A673 (cell line): ENCODE results near the gene LAMA5. TPM values are rescaled to one million over a fixed set of nuclear protein-coding genes. Genes with fewer than 3 reads are reported as not detected.

Experiments
- BruUV-seq: library from RNA; stranded (reverse); fragments of 400-500 nt; replicated peaks from 2 replicates; lab custom pipeline; 2021; lab: Mats Ljungman, UMichigan
- CTCF ChIA-PET: fragments of 300-600 bp; sonication (Branson Sonifier 250); formaldehyde crosslinking; loops from one replicate; lab custom pipeline; 2022; ENCODE audit warnings: antibody characterized with exemption; lab: Charles Lee
- POLR2A ChIA-PET: fragments of 300-600 bp; sonication (Branson Sonifier 250); formaldehyde crosslinking; loops from one replicate; lab custom pipeline; 2022; ENCODE audit warnings: antibody characterized with exemption; ENCODE audit not compliant: low non-redundant PET; lab: Charles Lee
- DNase-seq: peaks from one replicate; pipeline ENCODE4 v3.0.0-alpha.2; 2015; ENCODE audit warnings: low spot score
- H3K27ac ChIP-seq: fragments of 200-600 bp; sonication (generic); 2 replicates; pipeline ENCODE4 v1.5.1; 2016; ENCODE audit warnings: mixed run types, low read depth, mild to moderate bottlenecking, mixed read lengths, antibody characterized with exemption, low read length; ENCODE audit not compliant: poor library complexity, severe bottlenecking
- H3K27me3 ChIP-seq: fragments of 200-600 bp; sonication (generic); replicated peaks from 2 replicates; pipeline ENCODE4 v1.6.1; 2017; ENCODE audit warnings: mixed run types, low read depth, mild to moderate bottlenecking, mixed read lengths, antibody characterized with exemption, low read length; ENCODE audit not compliant: insufficient read depth, poor library complexity
- H3K36me3 ChIP-seq: fragments of 200-600 bp; sonication (generic); 2 replicates; pipeline ENCODE4 v1.6.1; 2016; ENCODE audit warnings: mixed run types, mild to moderate bottlenecking, mixed read lengths, antibody characterized with exemption, low read length; ENCODE audit not compliant: insufficient read depth, poor library complexity, severe bottlenecking
- H3K4me1 ChIP-seq: fragments of 200-600 bp; sonication (generic); 2 replicates; pipeline ENCODE4 v1.6.1; 2017; ENCODE audit warnings: mixed run types, mild to moderate bottlenecking, mixed read lengths, antibody characterized with exemption, low read length; ENCODE audit not compliant: insufficient read depth, poor library complexity, severe bottlenecking
- H3K4me3 ChIP-seq: fragments of 200-600 bp; sonication (generic); 2 replicates; pipeline ENCODE4 v1.5.1; 2016; ENCODE audit warnings: low read depth, mixed run types, mild to moderate bottlenecking, mixed read lengths, low read length; ENCODE audit not compliant: poor library complexity, severe bottlenecking
- H3K9me3 ChIP-seq: fragments of 200-600 bp; sonication (generic); 2 replicates; pipeline ENCODE4 v1.6.1; 2016; ENCODE audit warnings: mixed run types, low read depth, mild to moderate bottlenecking, mixed read lengths, antibody characterized with exemption, low read length; ENCODE audit not compliant: poor library complexity, severe bottlenecking
- EZH2 ChIP-seq: fragments of 200-600 bp; sonication (generic); IDR thresholded peaks from 2 replicates; pipeline ENCODE4 v1.6.1; 2017; ENCODE audit warnings: borderline replicate concordance, low read depth, mild to moderate bottlenecking, mixed read lengths, antibody characterized with exemption, low read length; ENCODE audit not compliant: poor library complexity, severe bottlenecking
- intact Hi-C: fragments of 100-400 bp; cut with micrococcal nuclease; formaldehyde crosslinking; loops from one replicate; pipeline ENCODE4 v1.10.0; 2022; ENCODE audit not compliant: unreplicated experiment
- total RNA-seq: library from RNA; stranded (reverse); gene quantifications from 2 replicates; pipeline ENCODE4 v1.2.3, GENCODE V29; 2021
- TF ChIP-seq, protein P1 (sequence below): fragments of 300-800, 200-600 bp; sonication (generic); conservative IDR thresholded peaks from 2 replicates; pipeline ENCODE4 v1.5.1; 2017; ENCODE audit warnings: low read depth, mild to moderate bottlenecking, antibody characterized with exemption, low read length, moderate library complexity, mixed read lengths

The LAMA5 gene
- total RNA-seq, 1 experiment from 2014 or later, result 4.2 TPM

DNA sequence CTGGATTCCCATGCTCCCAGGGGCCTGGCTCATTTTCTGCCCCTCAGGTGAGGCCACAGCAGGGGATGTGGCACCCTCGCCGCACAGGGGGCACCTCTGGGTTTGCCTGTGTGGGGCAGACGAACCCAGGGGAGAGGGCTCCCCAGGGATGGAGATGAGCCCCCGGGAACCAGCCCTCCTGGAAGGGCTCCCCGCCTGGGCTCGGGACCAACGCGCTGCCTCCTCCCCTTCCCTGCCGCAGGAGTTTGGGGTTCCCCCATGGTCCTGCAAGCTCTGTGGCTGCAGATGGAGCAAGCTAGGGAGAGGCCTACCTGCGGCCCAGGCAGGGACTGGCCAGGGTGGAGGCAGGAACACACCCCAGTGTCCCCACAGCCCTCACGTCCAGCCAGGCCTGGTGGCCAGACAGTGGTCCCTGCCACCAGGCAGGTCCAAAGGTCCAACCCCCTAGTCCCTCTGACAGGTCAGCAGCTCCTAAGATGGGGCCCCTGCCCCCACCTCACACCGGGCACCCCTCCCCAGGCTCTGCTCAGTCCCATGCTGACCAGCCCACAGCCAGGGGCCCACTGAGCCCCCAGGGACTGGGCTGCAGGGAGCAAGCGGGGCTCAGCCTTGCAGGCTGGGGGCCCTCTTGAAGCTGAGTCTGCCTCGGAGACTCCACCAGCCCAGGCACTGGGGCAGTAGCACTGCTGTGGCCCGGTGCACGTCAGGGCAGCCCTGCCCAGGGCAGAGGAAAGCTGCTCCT, 13.7 kb downstream of the LAMA5 start:
- Histone ChIP-seq H3K4me1 (no peaks in the 10 kb centered on the region), H3K27me3 (no peaks in the 10 kb centered on the region), H3K36me3 (no peaks in the 10 kb centered on the region), H3K9me3 (no peaks in the 10 kb centered on the region), H3K27ac (no peak overlapping the region), H3K4me3 (no peak overlapping the region)
- BruUV-seq, result no TSS peak
- no peak for DNase-seq
- POLR2A ChIA-PET, result no interaction called here
- intact Hi-C loops, result no loop called here
- TF ChIP-seq, protein P1, sequence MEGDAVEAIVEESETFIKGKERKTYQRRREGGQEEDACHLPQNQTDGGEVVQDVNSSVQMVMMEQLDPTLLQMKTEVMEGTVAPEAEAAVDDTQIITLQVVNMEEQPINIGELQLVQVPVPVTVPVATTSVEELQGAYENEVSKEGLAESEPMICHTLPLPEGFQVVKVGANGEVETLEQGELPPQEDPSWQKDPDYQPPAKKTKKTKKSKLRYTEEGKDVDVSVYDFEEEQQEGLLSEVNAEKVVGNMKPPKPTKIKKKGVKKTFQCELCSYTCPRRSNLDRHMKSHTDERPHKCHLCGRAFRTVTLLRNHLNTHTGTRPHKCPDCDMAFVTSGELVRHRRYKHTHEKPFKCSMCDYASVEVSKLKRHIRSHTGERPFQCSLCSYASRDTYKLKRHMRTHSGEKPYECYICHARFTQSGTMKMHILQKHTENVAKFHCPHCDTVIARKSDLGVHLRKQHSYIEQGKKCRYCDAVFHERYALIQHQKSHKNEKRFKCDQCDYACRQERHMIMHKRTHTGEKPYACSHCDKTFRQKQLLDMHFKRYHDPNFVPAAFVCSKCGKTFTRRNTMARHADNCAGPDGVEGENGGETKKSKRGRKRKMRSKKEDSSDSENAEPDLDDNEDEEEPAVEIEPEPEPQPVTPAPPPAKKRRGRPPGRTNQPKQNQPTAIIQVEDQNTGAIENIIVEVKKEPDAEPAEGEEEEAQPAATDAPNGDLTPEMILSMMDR, result no peak
- TF ChIP-seq EZH2, result no peak
- CTCF ChIA-PET, result no interaction called here

DNA sequence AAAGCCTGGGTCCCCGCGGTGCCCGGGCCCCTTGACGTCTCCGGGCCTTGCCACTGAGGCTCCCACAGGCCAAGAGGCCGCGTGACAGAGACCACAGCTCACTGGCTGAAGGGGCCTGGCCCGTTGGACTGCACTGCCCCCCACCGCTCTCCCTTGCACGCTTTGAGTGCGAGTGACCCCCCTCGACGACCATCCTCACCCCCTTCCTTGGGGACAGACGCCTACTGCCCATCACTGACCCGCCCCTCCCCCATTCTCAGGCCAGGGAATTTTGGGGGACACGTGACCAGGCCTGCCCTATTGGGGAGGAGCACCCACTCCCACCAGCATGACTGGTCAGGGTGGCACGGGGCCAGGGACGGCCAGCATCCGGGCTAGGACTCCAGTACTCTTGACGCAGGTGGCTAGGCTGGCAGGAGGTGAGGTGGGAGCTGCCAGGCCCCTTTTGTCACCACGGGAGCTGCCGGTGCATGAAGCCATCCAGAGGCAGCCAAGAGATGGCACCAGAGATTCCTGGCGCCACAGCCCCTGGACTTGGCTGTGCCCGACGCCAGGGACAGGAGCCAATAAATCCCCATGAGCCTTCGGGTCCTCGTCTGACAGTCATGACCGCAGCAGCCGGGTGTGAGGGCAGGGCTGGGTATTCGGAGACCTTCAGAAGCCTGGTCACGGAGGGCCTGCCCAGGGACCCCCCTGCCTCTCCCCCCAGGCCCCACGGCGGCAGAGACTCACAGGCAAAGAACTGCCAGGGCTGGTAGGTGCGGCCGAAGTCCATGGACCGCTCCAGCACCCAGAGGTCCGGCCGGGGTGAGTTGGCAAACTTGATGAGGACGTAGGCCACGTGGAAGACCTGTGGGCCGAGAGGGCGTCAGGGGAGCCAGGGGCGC, 14.5 kb downstream of the LAMA5 start:
- BruUV-seq, result no TSS peak
- TF ChIP-seq, protein P1, result peak; percentile 47; the same call in 1 of the 2 replicates
- no peak for TF ChIP-seq EZH2
- no peaks in the 10 kb centered on the region for H3K27me3 ChIP-seq
- H3K4me1 ChIP-seq, result no peaks in the 10 kb centered on the region
- H3K27ac ChIP-seq, result no peak overlapping the region
- CTCF ChIA-PET, result no interaction called here
- DNase-seq, result peak; percentile 70
- no peaks in the 10 kb centered on the region for H3K36me3 ChIP-seq
- intact Hi-C loops, result no loop called here
- no peak overlapping the region for H3K4me3 ChIP-seq
- no peaks in the 10 kb centered on the region for H3K9me3 ChIP-seq
- POLR2A ChIA-PET, result no interaction called here

DNA sequence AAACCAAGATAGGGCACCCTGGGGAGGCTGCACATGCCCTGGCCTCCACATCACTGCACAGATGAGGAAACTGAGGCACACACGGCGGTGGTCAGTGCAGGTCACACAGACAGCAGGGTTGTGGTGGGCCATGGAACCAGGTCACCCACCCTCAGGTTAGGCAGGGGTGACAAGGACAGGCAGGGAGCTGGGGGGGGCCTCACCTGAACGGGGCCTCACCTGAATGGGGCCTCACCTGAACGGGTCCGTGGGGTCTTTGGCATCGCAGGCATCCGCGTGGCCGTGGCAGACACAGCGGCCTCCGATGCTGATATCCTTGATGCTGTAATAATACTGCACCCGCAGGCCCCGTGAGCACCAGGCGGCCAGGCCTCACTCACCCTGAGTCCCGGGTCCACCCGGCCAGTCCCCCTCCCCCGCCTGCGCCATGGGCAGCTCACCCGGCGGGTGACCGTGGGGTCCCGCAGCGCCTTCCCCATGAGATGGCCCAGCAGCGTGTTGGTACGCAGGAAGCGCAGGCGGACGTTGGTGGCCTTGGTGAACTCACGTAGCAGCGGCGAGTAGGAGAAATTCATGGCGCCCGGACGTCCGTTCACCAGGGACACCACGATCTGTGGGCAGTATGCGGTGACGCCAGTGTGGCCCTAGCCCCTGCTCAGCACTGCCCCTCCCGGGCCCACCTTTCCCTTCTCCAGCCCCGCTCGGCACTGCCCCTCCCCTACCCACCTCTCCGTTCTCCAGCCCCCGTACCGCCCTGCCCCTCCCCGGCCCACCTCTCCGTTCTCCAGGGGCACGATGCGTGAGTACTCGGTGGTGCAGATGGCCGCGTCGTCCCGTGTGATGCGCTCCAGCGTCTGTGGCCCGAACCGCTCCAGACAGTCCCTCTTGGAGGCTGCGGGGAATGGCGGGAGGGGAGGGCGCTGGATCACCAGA, 15.4 kb downstream of the LAMA5 start:
- intact Hi-C loops, result no loop called here
- DNase-seq, result no peak
- no peak overlapping the region for H3K4me3 ChIP-seq
- TF ChIP-seq EZH2, result no peak
- no TSS peak for BruUV-seq
- CTCF ChIA-PET, result no interaction called here
- POLR2A ChIA-PET, result no interaction called here
- no peaks in the 10 kb centered on the region for H3K27me3 ChIP-seq
- no peaks in the 10 kb centered on the region for H3K4me1 ChIP-seq
- H3K27ac ChIP-seq, result no peak overlapping the region
- H3K9me3 ChIP-seq, result no peaks in the 10 kb centered on the region
- no peaks in the 10 kb centered on the region for H3K36me3 ChIP-seq
